ENCODE measurements around the gene AQP2.

Gene AQP2

GRCh38 chr12:49950273-49951251, at the start of gene AQP2:
AQP2 (plus strand) TSS chr12:49950737; CDS start chr12:49950831, 94 bp downstream.
- no peak for DNase-seq

GRCh38 chr12:49901026-49901425, 49.5 kb upstream of the AQP2 start:
- peak; percentile 80 for DNase-seq

- DNase-seq = no peak
Observed at GRCh38 chr12:49901986-49902385, 48.6 kb upstream of the AQP2 start.

- peak; percentile 75 for DNase-seq
Observed at GRCh38 chr12:49902399-49903350, 47.9 kb upstream of the AQP2 start.

- DNase-seq = no peak
Observed at GRCh38 chr12:49903351-49903699, 47.2 kb upstream of the AQP2 start.

- peak; percentile 63 for DNase-seq
Observed at GRCh38 chr12:49903700-49904423, 46.7 kb upstream of the AQP2 start, which contains the start of gene FAIM2. FAIM2 (minus strand) TSS chr12:49903900; CDS start chr12:49903792, 108 bp downstream.

- no peak for DNase-seq
Observed at GRCh38 chr12:49904601-49905000, 45.9 kb upstream of the AQP2 start.

GRCh38 chr12:49905718-49906314, 44.7 kb upstream of the AQP2 start:
- DNase-seq = no peak

- no peak for DNase-seq
Observed at GRCh38 chr12:49907352-49907751, 43.2 kb upstream of the AQP2 start.

GRCh38 chr12:49909356-49909755, 41.2 kb upstream of the AQP2 start:
- DNase-seq = no peak

- DNase-seq = no peak
Observed at GRCh38 chr12:49909826-49910225, 40.7 kb upstream of the AQP2 start.

- DNase-seq = no peak
Observed at GRCh38 chr12:49910331-49911212, 40.0 kb upstream of the AQP2 start.

- no peak for DNase-seq
Observed at GRCh38 chr12:49911213-49911605, 39.3 kb upstream of the AQP2 start.

- DNase-seq = no peak
Observed at GRCh38 chr12:49912345-49913255, 37.9 kb upstream of the AQP2 start.

GRCh38 chr12:49916129-49916919, 34.2 kb upstream of the AQP2 start:
- no peak for DNase-seq

- no peak for DNase-seq
Observed at GRCh38 chr12:49917166-49917787, 33.3 kb upstream of the AQP2 start.

- no peak for DNase-seq
Observed at GRCh38 chr12:49917788-49918173, 32.8 kb upstream of the AQP2 start.

- DNase-seq = no peak
Observed at GRCh38 chr12:49920241-49920914, 30.2 kb upstream of the AQP2 start.

Data from NCI-H1436 (cell line).